Measurements from ENCODE around the gene MYOCOS.
A peak's percentile ranks its signal among the peaks of the same experiment; 100 is the strongest.
"Not testable (repeated sequence)": the region's sequence is repeated elsewhere in the genome, so short reads cannot be mapped to it uniquely, and the experiment has no call there.

MYOCOS gene

GRCh38 chr1:171622152-171622462 lies at the start of gene MYOCOS:
TSS of gene MYOCOS (plus strand) at chr1:171622243. CDS start at chr1:171623884, 1,641 bp downstream.
- no peak for DNase-seq (ENCODE audit: low read depth, low spot score)

GRCh38 chr1:171576144-171576543 lies 45.9 kb upstream of the MYOCOS start:
- DNase-seq (ENCODE audit: low read depth, low spot score) = no peak

- DNase-seq (ENCODE audit: low read depth, low spot score) = no peak
Observed at GRCh38 chr1:171581226-171581625, 40.8 kb upstream of the MYOCOS start.

DNA sequence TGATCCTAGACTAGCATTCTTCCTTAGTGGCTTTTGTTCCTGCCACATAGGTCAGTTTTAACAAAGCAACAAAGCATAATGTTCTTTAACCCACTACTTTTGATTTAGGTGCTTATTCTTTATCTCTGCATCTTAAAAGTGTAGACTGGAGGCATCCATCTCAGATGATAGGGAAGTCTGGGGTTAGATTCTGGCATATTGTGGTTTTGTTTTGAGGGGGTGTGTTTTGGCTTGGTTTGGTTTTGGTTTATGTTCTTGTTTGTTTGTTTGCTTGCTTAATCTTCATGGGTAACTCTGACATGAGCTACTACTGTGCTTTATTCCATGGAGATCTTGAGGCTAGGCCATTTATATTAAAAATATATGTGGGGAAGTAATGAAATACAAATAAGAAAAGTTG lies 40.3 kb upstream of the MYOCOS start:
- no peak for DNase-seq (ENCODE audit: low read depth, low spot score)

DNA sequence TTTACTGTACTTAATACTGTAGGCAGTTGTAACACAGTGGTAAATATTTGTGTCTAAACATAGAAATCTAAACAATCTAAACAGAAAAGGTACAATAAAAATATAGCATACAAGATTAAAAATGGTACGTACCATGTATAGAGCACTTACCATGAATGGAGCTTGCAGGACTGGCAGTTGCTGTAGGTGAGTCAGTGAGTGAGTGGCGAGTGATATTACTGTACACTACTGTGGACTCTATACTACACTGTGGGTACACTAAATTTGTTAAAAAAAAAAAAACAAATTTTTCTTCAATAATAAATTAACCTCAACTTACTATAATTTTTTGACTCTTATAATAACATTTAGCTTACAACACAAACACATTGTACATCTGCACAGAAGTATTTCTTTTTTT lies 39.5 kb upstream of the MYOCOS start:
- no peak for DNase-seq (ENCODE audit: low read depth, low spot score)

- no peak for DNase-seq (ENCODE audit: low read depth, low spot score)
Observed at GRCh38 chr1:171583591-171584201, 38.3 kb upstream of the MYOCOS start.

- DNase-seq (ENCODE audit: low read depth, low spot score) = no peak
Observed at GRCh38 chr1:171585715-171586114, 36.3 kb upstream of the MYOCOS start.

DNA sequence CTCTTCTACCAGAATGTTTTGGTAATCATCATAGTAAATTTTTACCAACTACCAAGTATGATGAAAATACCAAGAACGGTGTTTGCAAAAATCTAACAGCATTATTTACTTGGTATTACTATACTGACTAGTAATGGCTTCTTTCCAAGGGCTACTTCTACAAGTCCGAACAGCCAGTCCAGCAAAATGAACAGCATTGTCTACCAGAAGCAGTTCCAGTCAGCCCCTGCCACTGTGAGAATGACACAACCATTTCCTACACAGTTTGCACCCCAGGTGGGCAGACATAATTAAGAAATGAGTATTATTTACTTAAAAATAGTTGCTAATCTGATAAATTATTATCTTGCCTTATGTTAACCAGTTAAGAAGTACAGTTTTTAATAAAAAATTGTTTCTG lies 33.8 kb upstream of the MYOCOS start:
- no peak for DNase-seq (ENCODE audit: low read depth, low spot score)

DNA sequence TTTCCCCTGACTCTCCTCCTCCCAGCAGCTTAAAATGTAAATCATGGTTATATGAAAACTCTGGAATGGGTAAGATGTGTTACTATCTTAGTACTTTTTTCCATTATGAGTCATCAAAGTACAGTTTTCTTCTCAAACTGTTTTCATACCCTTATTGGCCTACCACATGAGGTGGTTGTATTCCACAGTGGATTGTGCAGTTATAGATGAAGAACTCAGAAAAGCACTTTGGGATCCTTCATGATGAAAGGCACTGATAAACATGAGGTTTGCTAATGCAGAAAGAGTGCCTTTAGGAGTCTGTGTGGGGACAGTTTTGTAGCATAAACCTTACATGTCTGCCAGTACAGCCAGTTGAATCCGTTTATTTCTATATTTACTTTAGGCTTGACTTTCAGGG lies 32.0 kb upstream of the MYOCOS start:
- no peak for DNase-seq (ENCODE audit: low read depth, low spot score)

DNA sequence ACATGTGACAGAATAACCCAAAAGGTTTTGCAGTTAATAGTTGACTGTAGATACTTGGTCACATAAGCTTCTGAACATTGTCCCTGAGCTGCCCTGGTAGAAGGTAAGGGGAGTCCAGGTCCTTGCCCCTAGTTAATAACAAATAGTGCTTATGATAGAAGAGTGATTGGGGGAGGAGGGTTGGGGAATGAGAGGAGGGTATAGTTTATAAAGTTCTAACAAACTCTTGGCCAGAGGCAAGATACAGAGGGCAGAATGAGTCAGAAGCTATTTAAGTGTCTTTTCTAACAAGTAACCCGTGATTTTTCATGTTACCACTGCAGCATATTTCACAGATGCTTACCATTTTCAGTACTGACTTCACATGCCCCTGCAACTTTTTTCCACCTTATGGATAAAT lies 26.7 kb upstream of the MYOCOS start:
- no peak for DNase-seq (ENCODE audit: low read depth, low spot score)

- no peak for DNase-seq (ENCODE audit: low read depth, low spot score)
Observed at GRCh38 chr1:171596119-171596518, 25.9 kb upstream of the MYOCOS start.

DNA sequence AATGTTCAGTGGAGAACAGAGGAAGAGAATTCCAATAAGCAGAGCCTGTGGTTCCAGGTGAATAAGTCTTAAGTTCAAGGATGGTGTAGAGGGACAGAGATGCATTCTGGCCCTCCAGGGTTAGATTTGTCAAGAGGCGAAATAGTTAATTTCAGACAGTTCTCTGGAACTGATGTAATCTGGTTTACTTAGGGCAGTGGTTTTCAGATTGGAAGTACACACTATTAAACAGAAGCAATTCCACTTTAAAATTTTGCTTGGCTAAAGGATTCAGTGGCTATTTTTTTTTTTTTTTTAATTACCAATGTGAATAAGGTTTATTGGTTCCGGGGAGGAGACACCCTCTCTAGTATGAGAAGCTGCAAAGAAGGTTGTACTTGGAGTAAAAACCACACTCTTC lies 25.3 kb upstream of the MYOCOS start:
- DNase-seq (ENCODE audit: low read depth, low spot score) = no peak

DNA sequence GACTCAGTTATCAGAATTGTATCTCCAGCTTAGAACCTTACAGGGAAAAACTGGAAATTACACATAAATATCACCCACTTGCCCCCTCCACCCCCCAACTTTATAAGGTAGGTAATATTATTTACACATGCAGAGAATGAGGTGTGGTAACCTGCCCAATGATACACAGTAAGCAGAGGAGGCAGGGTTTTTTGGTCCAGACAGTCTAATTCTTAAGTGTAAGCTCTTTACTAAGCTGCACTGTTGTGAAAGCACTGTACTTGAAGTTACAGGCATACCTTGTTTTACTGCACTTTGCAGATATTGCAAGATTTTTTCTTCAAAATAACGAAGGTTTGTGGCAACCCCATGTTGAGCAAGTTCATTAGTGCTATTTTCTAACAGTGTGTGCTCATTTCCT lies 24.8 kb upstream of the MYOCOS start:
- DNase-seq (ENCODE audit: low read depth, low spot score) = no peak

- not testable (repeated sequence) for DNase-seq (ENCODE audit: low read depth, low spot score)
Observed at GRCh38 chr1:171600310-171600709, 21.7 kb upstream of the MYOCOS start.

- DNase-seq (ENCODE audit: low read depth, low spot score) = peak; percentile 46
Observed at GRCh38 chr1:171600862-171601261, 21.2 kb upstream of the MYOCOS start.

DNA sequence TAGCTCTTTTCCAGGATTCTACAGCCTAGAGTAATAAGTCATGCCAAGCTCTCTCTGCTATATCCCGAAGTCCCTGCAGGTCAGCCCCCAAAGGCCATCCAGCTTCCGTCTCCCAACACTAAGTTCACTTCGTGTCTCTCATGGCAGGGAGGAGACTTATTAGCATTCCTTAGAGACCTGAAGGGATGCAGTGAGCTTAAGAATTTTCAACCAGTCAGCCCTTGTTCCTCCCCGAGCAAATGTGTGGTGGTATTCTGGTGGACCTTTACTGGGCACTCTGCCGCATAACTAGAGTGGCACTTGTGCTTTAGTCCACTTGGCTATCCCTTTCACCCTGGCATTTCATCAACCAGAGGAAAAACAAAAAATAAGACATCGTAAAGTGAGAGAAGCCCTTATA lies 19.0 kb upstream of the MYOCOS start:
- DNase-seq (ENCODE audit: low read depth, low spot score) = peak; percentile 37

DNA sequence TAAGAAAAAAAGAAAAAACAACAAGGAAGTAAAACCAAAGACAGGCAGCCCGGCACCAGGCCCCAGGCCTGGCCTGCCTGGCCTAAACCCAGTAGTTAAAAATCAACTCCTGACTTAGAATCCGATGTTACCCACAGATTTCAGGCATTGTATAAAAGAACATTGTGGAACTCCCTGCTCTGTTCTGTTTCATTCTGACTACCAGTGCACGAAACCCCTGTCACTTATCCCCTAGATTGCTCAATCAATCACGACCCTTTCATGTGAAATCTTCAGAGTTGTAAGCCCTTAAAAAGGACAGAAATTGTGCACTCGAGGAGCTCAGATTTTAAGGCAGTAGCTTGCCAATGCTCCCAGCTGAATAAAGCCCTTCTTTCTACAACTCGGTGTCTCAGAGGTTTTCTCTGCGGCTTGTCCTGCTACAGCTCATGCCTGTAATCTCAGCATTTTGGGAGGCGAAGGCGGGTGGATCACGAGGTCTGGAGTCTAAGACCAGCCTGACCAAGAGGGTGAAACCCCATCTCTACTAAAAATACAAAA lies 15.6 kb upstream of the MYOCOS start:
- no peak for DNase-seq (ENCODE audit: low read depth, low spot score)

DNA sequence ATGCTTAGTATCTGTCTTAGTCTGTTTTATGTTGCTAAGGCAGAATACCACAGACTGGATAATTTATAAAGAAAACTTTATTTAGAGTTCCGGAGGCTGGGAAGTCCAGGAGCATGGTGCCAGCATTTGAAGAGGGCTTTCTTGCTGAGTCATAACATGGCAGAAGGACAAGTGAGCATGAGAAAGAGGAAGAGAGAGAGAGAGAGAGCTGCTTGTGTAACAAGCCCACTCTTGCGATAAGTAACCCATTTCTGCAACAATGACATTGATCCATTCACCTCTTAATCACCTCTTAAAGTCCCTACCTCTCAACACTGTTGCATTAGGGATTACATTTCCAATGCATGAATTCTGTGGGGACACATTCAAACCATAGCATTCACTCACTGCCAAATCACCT lies 11.7 kb upstream of the MYOCOS start:
- DNase-seq (ENCODE audit: low read depth, low spot score) = no peak

- DNase-seq (ENCODE audit: low read depth, low spot score) = no peak
Observed at GRCh38 chr1:171611306-171611705, 10.7 kb upstream of the MYOCOS start.

DNA sequence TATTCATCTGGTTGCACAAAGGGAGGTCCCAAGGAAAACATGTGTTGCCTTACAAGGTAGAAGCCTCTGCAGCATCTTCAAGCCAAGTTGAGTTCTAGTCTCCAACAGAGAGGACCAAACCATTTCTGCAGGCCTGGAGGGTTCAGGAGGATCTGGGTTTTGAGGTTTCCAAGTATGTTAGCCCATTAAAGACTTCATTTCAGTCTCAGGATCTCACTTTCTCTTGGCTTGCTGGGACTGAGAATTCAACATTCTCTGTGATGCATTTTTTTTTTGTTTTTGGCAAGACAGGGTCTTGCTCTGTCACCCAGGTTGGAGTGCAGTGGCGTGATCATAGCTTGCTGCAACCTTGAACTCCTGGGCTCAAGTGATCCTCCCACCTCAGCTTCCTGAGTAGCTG lies 8.8 kb upstream of the MYOCOS start:
- DNase-seq (ENCODE audit: low read depth, low spot score) = no peak

- not testable (repeated sequence) for DNase-seq (ENCODE audit: low read depth, low spot score)
Observed at GRCh38 chr1:171615122-171615906, 6.7 kb upstream of the MYOCOS start.

GRCh38 chr1:171616586-171616985 lies 5.5 kb upstream of the MYOCOS start:
- no peak for DNase-seq (ENCODE audit: low read depth, low spot score)

GRCh38 chr1:171623651-171624331 lies 1.7 kb downstream of the MYOCOS start:
- DNase-seq (ENCODE audit: low read depth, low spot score) = peak; percentile 10
